H1 (cell line): ENCODE measurements around the gene NF1. TPM values are rescaled to one million over a fixed set of nuclear protein-coding genes. Genes with fewer than 3 reads are reported as not detected.

Experiments used
- CTCF ChIA-PET: fragments of 300-600 bp; sonication (Branson Sonifier 250); formaldehyde crosslinking; loops from one replicate; lab custom pipeline; 2021; ENCODE audit not compliant: partially characterized antibody; lab: Charles Lee
- POLR2A ChIA-PET: fragments of 300-600 bp; sonication (Branson Sonifier 250); formaldehyde crosslinking; loops from one replicate; lab custom pipeline; 2021; ENCODE audit warnings: inconsistent platforms; ENCODE audit not compliant: partially characterized antibody; lab: Charles Lee
- DNase-seq, 2 experiments: peaks; one replicate each; pipeline versions ENCODE4 v3.0.0 to v3.0.0-alpha.2; 2010 to 2022; ENCODE audit warnings: low spot score in 2 of 2, low read depth in 1 of 2, mixed read lengths in 1 of 2
- FAIRE-seq: peaks from 2 replicates; lab custom pipeline; 2011; peaks lifted over from hg19 to GRCh38; lab: Jason Lieb, UNC
- H2AFZ ChIP-seq: 2 replicates; pipeline ENCODE4 v1.8.1; 2012; ENCODE audit warnings: low read length, inconsistent platforms
- H2AK5ac ChIP-seq: 2 replicates; pipeline ENCODE4 v1.6.1; 2013; ENCODE audit warnings: low read depth, low read length
- H2BK120ac ChIP-seq: replicated peaks from 2 replicates; pipeline ENCODE3; 2013; ENCODE audit warnings: low read depth, low read length, inconsistent platforms
- H2BK12ac ChIP-seq: 2 replicates; pipeline ENCODE4 v1.6.1; 2013; ENCODE audit warnings: low read depth, low read length
- H2BK15ac ChIP-seq: 2 replicates; pipeline ENCODE4 v1.6.1; 2013; ENCODE audit warnings: low read length
- H2BK20ac ChIP-seq: 2 replicates; pipeline ENCODE4 v1.6.1; 2013; ENCODE audit warnings: low read length
- H2BK5ac ChIP-seq: 2 replicates; pipeline ENCODE4 v1.6.1; 2013; ENCODE audit warnings: low read depth, low read length
- H3K14ac ChIP-seq: 2 replicates; pipeline ENCODE4 v1.6.1; 2013; ENCODE audit warnings: inconsistent platforms; ENCODE audit not compliant: insufficient read length
- H3K18ac ChIP-seq: 2 replicates; pipeline ENCODE4 v1.6.1; 2013; ENCODE audit warnings: low read length; ENCODE audit errors: extremely low read depth
- H3K23ac ChIP-seq: 2 replicates; pipeline ENCODE4 v1.6.1; 2013; ENCODE audit warnings: inconsistent platforms; ENCODE audit not compliant: insufficient read length
- H3K23me2 ChIP-seq: 2 replicates; pipeline ENCODE4 v1.6.1; 2013; ENCODE audit warnings: low read depth, low read length
- H3K27ac ChIP-seq: 2 replicates; pipeline ENCODE4 v1.6.1; 2011; ENCODE audit warnings: low read depth, low read length, inconsistent platforms
- H3K27me3 ChIP-seq, 4 experiments: replicated peaks in 1 of 4; 1 replicate in 1 of 4; 2 replicates in 3 of 4; pipeline versions ENCODE4 v1.6.1 to v1.8.1; 2011 to 2013; ENCODE audit warnings: low read length in 3 of 4, mild to moderate bottlenecking in 3 of 4, inconsistent platforms in 2 of 4, mixed read lengths in 2 of 4, moderate library complexity in 1 of 4; ENCODE audit not compliant: control insufficient read depth in 3 of 4, insufficient read depth in 3 of 4; ENCODE audit errors: extremely low read depth in 1 of 4
- H3K36me3 ChIP-seq, 4 experiments: 2 replicates each; pipeline versions ENCODE4 v1.6.1 to v1.8.1; 2011 to 2013; ENCODE audit warnings: mild to moderate bottlenecking in 4 of 4, low read length in 3 of 4, moderate library complexity in 2 of 4, control low read depth in 1 of 4, inconsistent platforms in 1 of 4; ENCODE audit not compliant: insufficient read depth in 4 of 4, control insufficient read depth in 2 of 4
- H3K4ac ChIP-seq: replicated peaks from 2 replicates; pipeline ENCODE3; 2013; ENCODE audit warnings: low read length, low read depth, mixed read lengths, inconsistent platforms; ENCODE audit not compliant: insufficient read length
- H3K4me1 ChIP-seq, 4 experiments: replicated peaks in 1 of 4; 1 replicate in 1 of 4; 2 replicates in 3 of 4; pipeline versions ENCODE4 v1.6.1 to v1.8.1; 2011 to 2013; ENCODE audit warnings: low read length in 3 of 4, inconsistent platforms in 2 of 4, mixed read lengths in 1 of 4; ENCODE audit not compliant: insufficient read depth in 4 of 4, control insufficient read depth in 3 of 4
- H3K4me2 ChIP-seq, 2 experiments: 2 replicates each; pipeline versions ENCODE4 v1.6.1 to v1.8.1; 2011 to 2013; ENCODE audit warnings: low read depth in 2 of 2, low read length in 2 of 2, control low read depth in 1 of 2, inconsistent platforms in 1 of 2, mild to moderate bottlenecking in 1 of 2; ENCODE audit not compliant: insufficient read depth in 1 of 2
- H3K4me3 ChIP-seq, 4 experiments: fragments of 200-600, 300-600 bp in 1 of 4; sonication (generic), shearing (Covaris generic), sonication (Bioruptor Twin) in 1 of 4; 2 replicates each; pipeline versions ENCODE4 v1.5.1 to v1.8.1; 2011 to 2016; ENCODE audit warnings: low read length in 4 of 4, low read depth in 3 of 4, control low read depth in 2 of 4, inconsistent platforms in 2 of 4, mild to moderate bottlenecking in 2 of 4, mixed read lengths in 1 of 4, moderate library complexity in 1 of 4; ENCODE audit not compliant: insufficient read depth in 2 of 4; ENCODE audit errors: extremely low read depth in 1 of 4
- H3K56ac ChIP-seq: replicated peaks from 2 replicates; pipeline ENCODE3; 2013; ENCODE audit warnings: low read depth, mild to moderate bottlenecking, mixed read lengths, low read length, inconsistent platforms; ENCODE audit not compliant: insufficient read length
- H3K79me1 ChIP-seq: 2 replicates; pipeline ENCODE4 v1.6.1; 2013; ENCODE audit warnings: low read depth, low read length, control low read depth
- H3K79me2 ChIP-seq, 2 experiments: 2 replicates each; pipeline versions ENCODE4 v1.6.1 to v1.8.1; 2012 to 2013; ENCODE audit warnings: low read length in 2 of 2, mild to moderate bottlenecking in 2 of 2, inconsistent platforms in 1 of 2; ENCODE audit not compliant: insufficient read depth in 2 of 2, control insufficient read depth in 1 of 2
- H3K9ac ChIP-seq, 4 experiments: replicated peaks in 1 of 4; 1 replicate in 1 of 4; 2 replicates in 3 of 4; pipeline versions ENCODE4 v1.6.1 to v1.8.1; 2011 to 2013; ENCODE audit warnings: low read depth in 3 of 4, low read length in 3 of 4, control low read depth in 2 of 4, mild to moderate bottlenecking in 2 of 4, moderate library complexity in 2 of 4, inconsistent platforms in 1 of 4; ENCODE audit errors: extremely low read depth in 1 of 4
- H3K9me3 ChIP-seq, 2 experiments: 2 replicates each; pipeline versions ENCODE4 v1.6.1 to v1.8.1; 2012 to 2013; ENCODE audit warnings: mild to moderate bottlenecking in 2 of 2, moderate library complexity in 2 of 2, control low read depth in 1 of 2, inconsistent platforms in 1 of 2, low read depth in 1 of 2, low read length in 1 of 2, mixed read lengths in 1 of 2; ENCODE audit not compliant: insufficient read depth in 2 of 2
- H4K20me1 ChIP-seq, 2 experiments: replicated peaks in 1 of 2; 2 replicates each; pipeline versions ENCODE3 to v1.8.1; 2011 to 2013; ENCODE audit warnings: inconsistent platforms in 2 of 2, low read length in 2 of 2, mild to moderate bottlenecking in 1 of 2; ENCODE audit not compliant: insufficient read depth in 2 of 2, control insufficient read depth in 1 of 2
- H4K5ac ChIP-seq: 2 replicates; pipeline ENCODE4 v1.6.1; 2013; ENCODE audit warnings: low read length, low read depth, mixed read lengths, inconsistent platforms; ENCODE audit not compliant: insufficient read length
- H4K8ac ChIP-seq: 2 replicates; pipeline ENCODE4 v1.8.0; 2013; ENCODE audit warnings: mild to moderate bottlenecking, moderate library complexity, low read length, inconsistent platforms; ENCODE audit not compliant: insufficient read depth; ENCODE audit errors: extremely low read depth
- H4K91ac ChIP-seq: replicated peaks from 2 replicates; pipeline ENCODE3; 2013; ENCODE audit warnings: low read length, mixed read lengths, inconsistent platforms; ENCODE audit not compliant: insufficient read length
- CHD2 ChIP-seq: IDR thresholded peaks from 2 replicates; pipeline ENCODE4 v1.6.1; 2012; ENCODE audit warnings: low read length, improper control_type of control experiment
- CTCF ChIP-seq, 3 experiments: IDR thresholded peaks; 1 replicate in 2 of 3; 2 replicates in 1 of 3; pipeline versions ENCODE4 v1.5.1 to v1.6.1; 2011; ENCODE audit warnings: low read length in 3 of 3, mild to moderate bottlenecking in 3 of 3, inconsistent platforms in 2 of 3, low read depth in 1 of 3, moderate library complexity in 1 of 3; ENCODE audit not compliant: insufficient read depth in 1 of 3; ENCODE audit errors: control extremely low read depth in 1 of 3
- HDAC2 ChIP-seq, 2 experiments: fragments of 300-600 bp in 1 of 2; sonication (generic) in 1 of 2; IDR thresholded peaks; 2 replicates each; pipeline ENCODE4 v1.6.1; 2011 to 2012; ENCODE audit warnings: low read depth in 2 of 2, low read length in 2 of 2, mild to moderate bottlenecking in 2 of 2, moderate library complexity in 2 of 2, borderline replicate concordance in 1 of 2, inconsistent platforms in 1 of 2
- MAFK ChIP-seq: IDR thresholded peaks from 2 replicates; pipeline ENCODE4 v1.6.1; 2012; ENCODE audit warnings: low read depth, mild to moderate bottlenecking, improper control_type of control experiment, low read length
- RAD21 ChIP-seq, 2 experiments: IDR thresholded peaks in 1 of 2; conservative IDR thresholded peaks in 1 of 2; 2 replicates each; pipeline ENCODE4 v1.6.1; 2011; ENCODE audit warnings: low read depth in 2 of 2, low read length in 2 of 2, improper control_type of control experiment in 1 of 2, inconsistent platforms in 1 of 2, mild to moderate bottlenecking in 1 of 2, moderate library complexity in 1 of 2
- RNF2 ChIP-seq: fragments of 200-900, 300-1000 bp; sonication (generic); IDR thresholded peaks from 2 replicates; pipeline ENCODE4 v1.7.1; 2016; ENCODE audit warnings: borderline replicate concordance, low read depth, mild to moderate bottlenecking, antibody characterized with exemption, low read length; ENCODE audit not compliant: poor library complexity, severe bottlenecking; ENCODE audit errors: missing control alignments
- SP2 ChIP-seq: IDR thresholded peaks from 2 replicates; pipeline ENCODE4 v1.6.1; 2012; ENCODE audit warnings: mild to moderate bottlenecking, low read length, inconsistent platforms
- SRF ChIP-seq: IDR thresholded peaks from 2 replicates; pipeline ENCODE4 v1.6.1; 2011; ENCODE audit warnings: mild to moderate bottlenecking, low read depth, low read length, moderate library complexity
- TAF7 ChIP-seq: optimal IDR thresholded peaks from 2 replicates; pipeline ENCODE3; 2011; ENCODE audit warnings: low read depth, mild to moderate bottlenecking, inconsistent platforms, low read length, moderate library complexity, borderline replicate concordance
- ZNF274 ChIP-seq: IDR thresholded peaks from 2 replicates; pipeline ENCODE4 v1.7.0; 2012; ENCODE audit warnings: low read length, borderline replicate concordance; ENCODE audit errors: extremely low read depth
- WGBS, 2 experiments: shearing (Covaris generic) in 1 of 2; methylation state at CpG; one replicate each; pipeline versions ENCODE4 v1.1.6 to v1.1.7; 2013 to 2015; ENCODE audit warnings: low lambda C conversion rate in 2 of 2, mixed read lengths in 2 of 2, inconsistent platforms in 1 of 2, low coverage in 1 of 2, missing lambda C conversion rate in 1 of 2; ENCODE audit not compliant: insufficient replicate concordance in 2 of 2, insufficient coverage in 1 of 2, insufficient read length in 1 of 2; ENCODE audit errors: extremely low coverage in 1 of 2, missing lambda C conversion rate in 1 of 2; 5-methylcytosine and 5-hydroxymethylcytosine counted together
- polyA plus RNA-seq, 7 experiments: library from polyadenylated mRNA; depleted of rRNA in 3 of 7; stranded (reverse) in 5 of 7; unstranded in 2 of 7; fragments of >200 nt in 5 of 7; fragments of 200-250 nt in 2 of 7; gene quantifications; 1 replicate in 5 of 7; 2 replicates in 1 of 7; 4 replicates in 1 of 7; pipeline versions ENCODE4 v1.2.1 to v1.2.3, GENCODE V29; 2011 to 2013; ENCODE audit warnings: missing spikeins in 2 of 7, mixed read lengths in 2 of 7
- total RNA-seq: library from RNA; stranded (reverse); fragmentation: NEBNext Ultra II Directional; extraction: Animal tissue kit (Norgen Biotek cat#: 25700); gene quantifications from 2 replicates; pipeline ENCODE4 v1.2.1, GENCODE V29; 2021

The NF1 gene
- total and polyA plus RNA-seq, 2 of the 8 experiments (the other 6 are each of a cell fraction or from before 2014, with no cell fraction given), result 19.3 to 29.6 TPM

GRCh38 chr17:31200287-31200686 lies 105.5 kb downstream of the NF1 start:
- Histone ChIP-seq H3K4me2 (no peak overlapping the region), H3K27ac (no peak overlapping the region), H2AFZ (no peak overlapping the region), H3K4ac (no peak overlapping the region), H2BK12ac (no peak overlapping the region), H3K4me1 (no peaks in the 10 kb centered on the region), H3K23me2 (no peaks in the 10 kb centered on the region), H2BK120ac (no peak overlapping the region), H2BK5ac (no peak overlapping the region), H3K79me2 (no peaks in the 10 kb centered on the region), H4K20me1 (no peaks in the 10 kb centered on the region), H4K91ac (no peak overlapping the region), H3K27me3 (no peaks in the 10 kb centered on the region), H2BK15ac (no peak overlapping the region), H3K9me3 (no peaks in the 10 kb centered on the region), H3K4me3 (no peak overlapping the region), H3K23ac (no peak overlapping the region), H2BK20ac (no peak overlapping the region), H3K18ac (no peak overlapping the region), H4K8ac (no peak overlapping the region), H3K14ac (no peak overlapping the region), H3K56ac (no peak overlapping the region), H3K79me1 (no peaks in the 10 kb centered on the region), H4K5ac (no peak overlapping the region), H2AK5ac (no peak overlapping the region), H3K9ac (no peak overlapping the region), H3K36me3 (no peaks in the 10 kb centered on the region)
- CTCF ChIA-PET, result interaction anchor here (0.6 to 0.9 kb wide), 3 partner anchors 9 to 1872 kb away, joined by 3 to 4 read pairs (median 3); no protein-coding TSS in a partner anchor
- POLR2A ChIA-PET, result no interaction called here
- 94% methylated on average over 2 of the region's 2 CpGs; no CpG with 5 or more reads in 1 of the 2 experiments for WGBS, 2 experiments
- DNase-seq (no peak), FAIRE-seq (no peak)
- TF ChIP-seq SRF, result no peak
- no peak for TF ChIP-seq MAFK
- TF ChIP-seq CTCF (IDR thresholded peaks at IDR 0.05; ENCODE audit: control extremely low read depth in 1 of 3, insufficient read depth in 1 of 3, low read depth in 1 of 3, low read length in 3 of 3), result no peak
- no peak for TF ChIP-seq HDAC2 (IDR thresholded peaks at IDR 0.05; ENCODE audit: borderline replicate concordance in 1 of 2, low read depth in 2 of 2, low read length in 2 of 2)
- TF ChIP-seq CHD2, result no peak
- no peak for TF ChIP-seq ZNF274
- no peak for TF ChIP-seq RAD21 (IDR thresholded peaks at IDR 0.05 in 1 of 2, conservative IDR thresholded peaks at IDR 0.05 in 1 of 2; ENCODE audit: low read depth in 2 of 2, low read length in 2 of 2)
- TF ChIP-seq TAF7, result no peak
- TF ChIP-seq SP2, result no peak
- TF ChIP-seq RNF2, result no peak
